Neural cell (in vitro differentiated cells): ENCODE measurements around the gene ELMO1.

Source experiments
- EP300 ChIP-seq: fragments of 450-650 bp; conservative IDR thresholded peaks from 2 replicates; pipeline ENCODE4 v1.6.1; 2014; ENCODE audit warnings: antibody characterized with exemption, mild to moderate bottlenecking, moderate library complexity; ENCODE audit not compliant: poor library complexity, severe bottlenecking
- EZH2 ChIP-seq: fragments of 200-600, 300-800 bp; shearing (Covaris generic), sonication (generic); IDR thresholded peaks from 2 replicates; pipeline ENCODE4 v1.6.1; 2014; ENCODE audit warnings: antibody characterized with exemption, low read length, borderline replicate concordance, mild to moderate bottlenecking; ENCODE audit not compliant: insufficient read depth, poor library complexity, severe bottlenecking

- TF ChIP-seq EP300: no peak
- TF ChIP-seq EZH2: no peak
Measured at GRCh38 chr7:37027104-37027503, 421.6 kb downstream of the ELMO1 start.
